ENCODE results near the gene CRLF2.
"Not testable (repeated sequence)": the region's sequence is repeated elsewhere in the genome, so short reads cannot be mapped to it uniquely, and the experiment has no call there.

CRLF2 gene

GRCh38 chrX:1167918-1168481, 44.4 kb downstream of the CRLF2 start:
- no peak for DNase-seq (ENCODE audit: low spot score)

- DNase-seq (ENCODE audit: low spot score): no peak
Measured at GRCh38 chrX:1167466-1167865, 45.0 kb downstream of the CRLF2 start.

- no peak for DNase-seq (ENCODE audit: low spot score)
Measured at GRCh38 chrX:1165535-1166196, 46.8 kb downstream of the CRLF2 start.

GRCh38 chrX:1164322-1165288, 47.8 kb downstream of the CRLF2 start:
- DNase-seq (ENCODE audit: low spot score): no peak

GRCh38 chrX:1163231-1163630, 49.2 kb downstream of the CRLF2 start:
- DNase-seq (ENCODE audit: low spot score): no peak

GRCh38 chrX:1162119-1162916, 50.1 kb downstream of the CRLF2 start:
- no peak for DNase-seq (ENCODE audit: low spot score)

GRCh38 chrX:1159548-1159947, 52.9 kb downstream of the CRLF2 start:
- no peak for DNase-seq (ENCODE audit: low spot score)

GRCh38 chrX:1156681-1157455, 55.6 kb downstream of the CRLF2 start:
- DNase-seq (ENCODE audit: low spot score): not testable (repeated sequence)

- no peak for DNase-seq (ENCODE audit: low spot score)
Measured at GRCh38 chrX:1153940-1154339, 58.5 kb downstream of the CRLF2 start.

- DNase-seq (ENCODE audit: low spot score): no peak
Measured at GRCh38 chrX:1152090-1152489, 60.4 kb downstream of the CRLF2 start.

- DNase-seq (ENCODE audit: low spot score): no peak
Measured at GRCh38 chrX:1151378-1152077, 60.9 kb downstream of the CRLF2 start.

- no peak for DNase-seq (ENCODE audit: low spot score)
Measured at GRCh38 chrX:1150569-1151347, 61.7 kb downstream of the CRLF2 start.

GRCh38 chrX:1147611-1148515, 64.6 kb downstream of the CRLF2 start:
- DNase-seq (ENCODE audit: low spot score): no peak

- DNase-seq (ENCODE audit: low spot score): no peak
Measured at GRCh38 chrX:1144293-1144692, 68.2 kb downstream of the CRLF2 start.

Measured in hematopoietic multipotent progenitor cell treated with erythropoietin and hydrocortisone succinate and interleukin-3 and kit ligand, for 17 days (in vitro differentiated cells).